ENCODE results near the gene CKS1B.
A peak's percentile ranks its signal among the peaks of the same experiment; 100 is the strongest.

The CKS1B gene

DNA sequence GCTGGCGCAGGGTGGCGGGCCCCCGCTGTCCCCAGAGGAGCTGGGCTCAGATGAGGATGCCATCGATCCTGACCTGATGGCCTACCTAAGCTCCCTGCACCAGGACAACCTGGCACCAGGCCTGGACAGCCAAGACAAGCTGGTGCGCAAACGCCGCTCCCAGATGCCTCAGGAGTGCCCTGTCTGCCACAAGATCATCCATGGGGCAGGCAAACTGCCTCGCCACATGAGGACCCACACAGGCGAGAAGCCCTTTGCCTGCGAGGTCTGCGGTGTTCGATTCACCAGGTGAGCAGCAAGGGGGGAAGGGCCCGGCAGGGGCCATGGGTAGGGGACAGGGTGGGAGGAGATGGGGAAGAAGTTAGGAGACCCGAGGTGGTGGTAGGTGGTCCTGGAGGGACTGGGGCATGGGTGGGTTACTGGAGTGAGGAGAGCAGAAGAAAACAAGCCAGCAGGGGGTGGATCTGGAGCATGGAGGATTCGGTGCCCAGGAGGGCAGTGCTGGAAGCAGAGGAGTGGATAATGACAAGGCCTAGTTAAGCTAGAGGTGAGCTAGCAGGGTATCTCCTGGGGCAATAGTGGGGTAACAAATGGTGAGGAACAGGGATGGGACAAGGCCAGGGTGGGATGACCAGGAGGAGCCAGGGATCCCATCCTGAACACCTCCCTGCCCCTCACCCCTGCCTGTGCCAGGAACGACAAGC is 41.2 kb downstream of the CKS1B start:
- no peak for ATAC-seq
- no peak for DNase-seq

DNA sequence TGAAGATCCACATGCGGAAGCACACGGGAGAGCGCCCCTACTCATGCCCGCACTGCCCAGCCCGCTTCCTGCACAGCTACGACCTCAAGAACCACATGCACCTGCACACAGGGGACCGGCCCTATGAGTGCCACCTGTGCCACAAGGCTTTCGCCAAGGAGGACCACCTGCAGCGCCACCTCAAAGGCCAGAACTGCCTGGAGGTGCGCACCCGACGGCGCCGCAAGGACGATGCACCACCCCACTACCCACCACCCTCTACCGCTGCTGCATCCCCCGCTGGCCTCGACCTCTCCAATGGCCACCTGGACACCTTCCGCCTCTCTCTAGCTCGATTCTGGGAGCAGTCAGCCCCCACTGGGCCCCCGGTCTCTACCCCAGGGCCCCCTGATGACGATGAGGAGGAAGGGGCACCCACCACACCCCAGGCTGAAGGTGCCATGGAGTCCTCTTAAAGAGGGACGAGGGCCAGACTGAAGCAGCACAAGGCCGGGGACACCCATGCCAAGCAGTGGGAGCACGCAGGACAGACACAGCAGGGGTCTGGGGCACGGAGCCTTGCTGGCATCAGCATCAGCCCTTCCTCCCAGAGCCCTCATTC is 41.9 kb downstream of the CKS1B start:
- ATAC-seq, result no peak

DNA sequence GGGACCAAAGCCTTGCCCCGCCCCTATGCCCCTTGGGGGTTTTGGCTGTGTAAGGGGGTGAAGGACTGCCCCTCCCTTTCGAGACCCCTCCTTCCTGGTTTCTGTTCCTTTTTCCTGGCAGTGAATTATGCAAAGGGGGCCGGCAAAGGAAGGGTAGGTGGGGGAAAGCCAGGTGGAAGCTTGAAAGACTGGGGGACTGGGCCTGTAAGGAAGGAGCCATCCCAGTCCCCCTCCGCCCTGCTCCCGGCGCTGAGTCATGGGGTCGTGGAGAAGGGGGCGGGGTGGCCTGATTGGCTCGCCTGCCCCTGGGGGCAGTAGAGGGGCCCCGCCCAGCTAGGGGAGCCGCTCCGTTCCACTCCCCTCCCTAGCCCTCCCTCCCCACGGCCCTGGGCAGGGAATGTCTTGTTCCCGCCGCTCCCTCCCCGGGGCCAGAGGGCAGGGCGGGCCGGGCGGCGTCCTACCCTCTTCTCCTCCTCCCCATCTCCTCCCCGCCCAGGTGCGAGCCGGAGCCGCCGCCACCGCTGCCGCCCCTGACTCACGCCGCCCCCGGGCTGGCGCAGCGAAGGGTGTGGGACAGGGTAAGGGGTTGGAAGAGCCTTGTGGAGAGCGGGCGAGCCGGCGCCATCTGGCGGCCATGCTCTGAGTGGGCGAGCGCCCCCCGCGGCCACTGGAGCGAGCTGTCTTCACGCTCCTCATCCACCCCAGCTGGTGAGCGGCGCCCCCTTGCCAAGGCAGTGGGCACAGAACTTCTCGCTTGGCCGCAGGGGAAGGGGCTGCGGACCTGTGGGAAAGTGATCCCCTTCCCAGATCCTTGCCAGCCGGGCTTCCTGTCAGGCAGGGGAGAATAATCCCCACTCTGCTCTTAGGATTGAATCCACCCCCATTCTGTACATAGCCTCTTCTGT is 42.8 kb downstream of the CKS1B start:
- peak; percentile 94 for DNase-seq
- ATAC-seq, result peak; percentile 93

More for the DNA sequence above, 41.9 kb downstream of the CKS1B start:
- no peak for DNase-seq

DNA sequence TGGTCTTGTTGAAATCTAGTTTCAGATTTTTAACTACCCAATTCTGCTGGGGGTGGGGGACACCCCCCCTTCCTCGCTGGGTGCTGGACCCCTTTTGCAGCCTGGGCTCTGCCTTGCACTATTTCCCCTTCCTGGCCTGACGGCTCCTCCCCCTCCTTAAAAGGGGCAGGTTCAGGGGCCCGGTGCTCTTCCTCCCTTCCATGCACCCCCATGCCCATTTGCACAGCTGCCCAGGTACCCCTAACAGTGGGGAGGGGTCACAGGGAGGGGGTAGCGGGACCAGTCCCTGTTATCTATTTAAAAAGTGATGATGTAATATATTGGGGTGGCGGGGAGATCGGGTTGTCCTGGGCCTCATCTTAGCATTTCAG is 43.5 kb downstream of the CKS1B start:
- DNase-seq, result no peak
- no peak for ATAC-seq

DNA sequence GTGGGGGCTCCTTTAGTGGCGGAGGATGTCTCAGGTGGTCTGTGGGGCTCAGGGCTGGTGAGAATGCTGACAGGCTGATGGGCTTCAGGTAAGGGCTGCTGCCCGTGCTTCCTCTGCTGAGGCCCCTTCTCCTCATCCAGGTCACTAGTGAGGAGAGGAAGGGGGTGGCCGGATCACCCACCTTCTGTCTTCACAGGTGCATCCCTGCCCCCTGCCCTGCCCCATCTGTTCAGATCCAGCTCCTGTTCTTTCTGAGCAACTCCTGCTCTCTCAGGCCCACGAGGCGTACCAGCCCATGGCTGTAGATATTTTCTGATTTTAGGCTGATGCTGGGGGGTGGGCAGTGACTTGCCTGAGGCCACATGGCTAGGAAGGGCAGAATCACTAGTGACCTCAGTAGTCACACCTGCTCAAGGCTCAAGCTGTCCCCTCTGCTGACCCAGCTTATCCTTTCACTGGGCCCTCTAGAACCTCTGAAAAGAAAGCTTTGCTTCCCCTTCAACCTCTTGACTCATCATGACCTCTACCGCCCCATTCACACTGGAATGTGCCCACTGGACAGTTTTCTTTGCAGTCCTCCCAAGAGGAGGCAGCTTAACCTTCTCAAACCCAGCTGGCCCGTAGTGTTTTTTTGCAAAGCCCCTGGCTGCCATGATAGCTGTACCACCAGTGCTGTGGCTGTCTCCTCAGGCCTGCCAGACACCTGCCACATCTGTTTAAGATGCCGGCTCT is 44.3 kb downstream of the CKS1B start:
- ATAC-seq (no peak), DNase-seq (no peak)

DNA sequence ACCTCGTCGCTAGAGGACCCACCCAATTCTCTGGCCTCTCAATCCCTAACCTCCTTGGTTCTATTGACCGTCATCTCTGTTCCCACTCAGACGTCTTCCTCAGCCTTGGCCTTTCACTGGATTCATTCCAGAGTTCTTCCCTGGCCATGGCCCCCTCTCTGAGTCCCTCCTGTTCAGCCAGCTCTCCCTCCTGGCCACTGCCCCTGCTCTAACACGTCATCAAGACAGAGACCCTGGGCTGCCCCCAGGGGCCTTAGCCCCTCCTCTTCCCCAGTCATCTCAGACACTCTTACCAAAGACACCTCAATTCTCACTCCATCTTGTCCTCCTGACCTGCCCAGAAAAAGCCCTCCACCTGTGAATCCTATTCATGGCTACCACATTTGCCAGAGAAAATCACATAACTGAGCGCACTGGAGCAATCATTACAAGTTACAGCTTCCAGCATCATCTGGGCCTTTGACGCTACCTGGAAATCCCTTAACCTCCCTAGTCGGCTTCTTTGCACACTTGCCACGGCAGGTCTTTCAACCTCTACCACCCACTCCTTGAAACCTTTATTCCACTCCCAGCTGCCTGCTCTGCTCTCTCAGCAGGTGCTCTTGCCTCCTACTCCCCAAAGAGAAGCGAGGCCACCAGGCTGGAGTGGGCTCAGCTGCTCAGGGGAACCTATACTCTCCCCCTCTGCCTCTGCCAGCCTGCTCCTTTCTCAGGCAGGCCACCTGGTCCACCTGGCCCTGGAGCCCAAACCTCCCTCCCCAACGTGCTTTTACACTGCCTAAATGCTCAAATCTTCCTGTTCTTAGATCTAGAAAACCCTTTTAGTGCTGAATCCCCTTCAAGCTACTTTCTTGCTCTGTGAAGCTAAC is 45.1 kb downstream of the CKS1B start:
- no peak for DNase-seq
- no peak for ATAC-seq

DNA sequence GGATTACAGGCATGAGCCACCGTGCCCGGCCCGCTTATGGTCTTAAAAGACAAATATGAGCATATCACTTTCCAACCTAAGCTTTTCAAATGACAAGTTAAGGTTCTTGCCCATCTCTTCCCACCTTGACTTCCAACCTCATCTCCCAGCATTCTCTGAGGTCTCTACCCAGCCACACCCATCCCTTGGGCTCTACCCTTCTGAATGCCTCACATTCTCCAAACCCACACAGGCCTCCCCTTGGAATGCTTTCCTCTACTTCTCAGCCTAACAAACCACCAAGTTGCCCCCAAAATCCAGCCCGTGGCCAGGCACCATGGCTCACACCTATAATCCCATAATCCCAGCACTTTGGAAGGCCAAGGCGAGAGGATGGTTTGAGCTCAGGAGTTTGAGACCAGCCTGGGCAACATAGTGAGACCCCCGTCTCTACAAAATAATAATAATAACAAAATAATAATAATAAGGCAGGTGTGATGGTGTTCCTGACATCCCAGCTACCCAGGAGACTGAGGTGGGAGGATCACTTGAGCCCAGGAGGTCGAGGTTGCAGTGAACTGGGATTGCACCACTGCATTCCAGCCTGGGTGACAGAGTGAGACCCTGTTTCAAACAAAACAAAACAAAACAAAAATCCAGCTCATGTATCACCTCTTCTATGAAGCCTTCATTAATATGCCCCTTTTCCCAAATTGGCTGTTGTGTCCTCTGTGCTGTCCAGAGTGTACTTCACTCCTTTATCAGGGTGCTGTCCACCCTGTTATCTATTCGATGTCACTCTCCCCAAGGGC is 47.9 kb downstream of the CKS1B start:
- no peak for DNase-seq

DNA sequence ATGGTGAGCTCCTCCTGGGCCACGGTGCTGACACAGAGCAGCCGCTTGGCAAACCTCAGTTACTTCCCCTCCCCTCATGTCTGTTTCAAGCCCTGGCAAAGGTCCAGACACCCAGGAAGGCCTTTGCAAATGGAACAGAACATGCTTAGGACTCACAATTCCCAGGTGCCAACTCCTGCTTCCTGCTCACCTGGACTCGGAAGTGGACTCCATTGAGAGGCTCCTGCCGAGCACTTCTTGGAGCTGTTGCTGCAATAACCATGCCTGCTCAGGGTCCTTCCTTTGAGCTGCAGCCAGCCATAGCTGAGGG is 48.4 kb downstream of the CKS1B start:
- no peak for ATAC-seq
- DNase-seq, result no peak

More for the DNA sequence above, 47.9 kb downstream of the CKS1B start:
- no peak for ATAC-seq

DNA sequence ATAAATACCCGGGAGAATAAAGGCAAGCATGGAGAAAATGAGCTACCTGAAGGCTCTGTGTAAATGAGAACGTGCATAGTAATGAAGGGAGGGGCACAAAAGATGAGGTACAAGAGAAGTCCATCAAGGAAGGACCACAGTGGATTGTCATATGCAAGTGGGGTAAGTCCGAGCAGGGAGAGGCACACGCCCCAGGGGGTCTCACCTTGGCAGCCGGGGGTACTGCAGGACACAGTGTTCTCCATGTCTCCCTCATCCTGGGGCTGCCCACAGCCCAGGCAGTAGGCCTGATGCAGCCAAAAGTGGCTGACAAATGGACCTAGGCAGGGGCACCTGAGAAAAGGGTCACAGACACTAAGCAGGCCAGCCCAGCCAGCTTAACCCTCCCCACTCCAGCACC is 49.1 kb downstream of the CKS1B start:
- DNase-seq, result no peak
- ATAC-seq, result no peak

DNA sequence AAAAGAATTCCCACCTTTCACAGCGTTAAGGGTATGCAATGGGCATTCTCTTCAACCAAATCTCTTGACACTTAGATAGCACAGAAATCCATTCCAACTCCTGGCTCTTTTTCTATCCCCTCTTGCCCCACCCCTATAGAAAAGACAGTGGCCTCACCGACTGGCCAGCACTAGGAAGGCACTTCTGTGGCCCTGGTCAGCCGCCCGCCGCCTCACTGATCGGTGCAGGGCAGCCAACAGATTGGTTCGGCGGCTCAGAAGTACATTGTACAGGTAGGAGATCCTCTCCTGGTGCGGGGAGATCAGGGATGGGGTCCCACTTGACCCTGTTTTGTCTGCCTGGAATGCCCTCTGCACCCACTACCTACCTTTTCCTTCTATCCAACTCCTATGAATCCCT is 49.8 kb downstream of the CKS1B start:
- no peak for ATAC-seq

DNA sequence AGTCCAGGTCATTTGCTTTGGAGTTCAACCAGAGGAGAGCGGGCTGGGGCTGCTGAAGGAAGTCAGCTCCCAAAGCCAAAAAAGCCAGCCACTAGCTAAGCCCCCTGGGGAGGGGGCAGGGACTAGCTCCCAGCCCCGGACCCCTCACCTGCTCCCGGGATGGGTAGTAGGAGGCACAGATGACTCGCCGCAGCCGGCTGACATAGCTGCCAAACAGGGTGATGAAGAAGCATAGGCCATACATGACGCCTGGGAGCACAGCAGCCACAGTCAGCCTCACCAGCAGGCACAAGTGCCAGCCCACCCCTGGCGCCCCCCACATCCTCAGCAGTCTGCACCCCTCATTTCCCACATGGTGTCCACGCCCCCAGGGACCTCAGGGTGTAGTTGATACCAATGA is 51.7 kb downstream of the CKS1B start:
- no peak for ATAC-seq
- DNase-seq, result no peak

More for the DNA sequence above, 49.8 kb downstream of the CKS1B start:
- no peak for DNase-seq

DNA sequence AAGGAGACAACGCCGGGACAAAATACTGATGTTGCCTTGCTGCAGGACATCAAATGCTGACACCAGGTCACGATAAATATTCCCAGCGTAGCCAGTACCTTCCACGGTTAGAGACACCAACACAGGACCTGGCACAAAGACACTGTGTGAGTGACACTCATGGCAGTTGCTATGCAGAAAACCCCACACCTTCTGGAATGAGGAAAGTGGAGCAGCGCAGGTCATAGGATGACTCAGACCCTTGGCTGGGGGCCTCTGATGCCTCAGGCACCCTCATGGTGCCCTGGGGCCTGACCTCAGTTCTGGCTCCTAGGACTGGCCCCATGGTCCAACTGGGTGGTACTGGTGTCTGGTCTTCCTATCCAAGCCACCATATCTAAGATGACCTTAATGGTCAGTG is 52.1 kb downstream of the CKS1B start:
- ATAC-seq (peak; percentile 39), DNase-seq (no peak)

Data from stimulated activated naive CD8-positive, alpha-beta T cell treated with anti-CD3 and anti-CD28 coated beads, Interleukin-15, Interleukin-2, amounts not matched to agents 100 U/mL and 50 U/mL, for 24 hours (primary cell).